SK-N-SH treated with all-trans-retinoic acid at 6 μM for 48 hours (cell line): ENCODE measurements around the gene PDGFRB.

Experiments used
- ATAC-seq: fragments of 200-7000 bp; cut with Tn5 transposase; 3 replicates; pipeline ENCODE4 v1.9.1; 2020; ENCODE audit warnings: mild to moderate bottlenecking, moderate library complexity
- BACH2 ChIP-seq: fragments of 250-450 bp; sonication (Bioruptor Pico); IDR thresholded peaks from 2 replicates; pipeline ENCODE4 v1.9.0; 2021; ENCODE audit warnings: mild to moderate bottlenecking, borderline replicate concordance
- CSDC2 ChIP-seq: fragments of 250-450 bp; sonication (Bioruptor Pico); IDR thresholded peaks from 2 replicates; pipeline ENCODE4 v1.5.0; 2020; ENCODE audit warnings: mild to moderate bottlenecking, moderate library complexity
- GLIS3 ChIP-seq: fragments of 250-450 bp; sonication (Bioruptor Pico); IDR thresholded peaks from 2 replicates; pipeline ENCODE4 v1.5.0; 2020; ENCODE audit warnings: mild to moderate bottlenecking, moderate library complexity
- PPARA ChIP-seq: fragments of 250-450 bp; sonication (Bioruptor Pico); IDR thresholded peaks from 2 replicates; pipeline ENCODE4 v1.5.0; 2020; ENCODE audit warnings: mild to moderate bottlenecking, borderline replicate concordance
- RARB ChIP-seq: fragments of 250-450 bp; sonication (Bioruptor Pico); IDR thresholded peaks from 2 replicates; pipeline ENCODE4 v1.8.0; 2021; ENCODE audit warnings: mild to moderate bottlenecking, moderate library complexity
- SNAI2 ChIP-seq: fragments of 250-450 bp; sonication (Bioruptor Pico); IDR thresholded peaks from 2 replicates; pipeline ENCODE4 v1.5.0; 2020; ENCODE audit warnings: mild to moderate bottlenecking, moderate library complexity
- TCF4 ChIP-seq: fragments of 250-450 bp; sonication (Bioruptor Pico); IDR thresholded peaks from 2 replicates; pipeline ENCODE4 v1.8.0; 2021; ENCODE audit warnings: mild to moderate bottlenecking, moderate library complexity, borderline replicate concordance
- TOX ChIP-seq: fragments of 250-450 bp; sonication (Bioruptor Pico); IDR thresholded peaks from 2 replicates; pipeline ENCODE4 v1.8.0; 2021; ENCODE audit warnings: mild to moderate bottlenecking, moderate library complexity, borderline replicate concordance
- ZC3H10 ChIP-seq: fragments of 250-450 bp; sonication (Bioruptor Pico); IDR thresholded peaks from 2 replicates; pipeline ENCODE4 v1.5.1; 2021; ENCODE audit warnings: mild to moderate bottlenecking, moderate library complexity
- ZFP3 ChIP-seq: fragments of 250-450 bp; sonication (Bioruptor Pico); IDR thresholded peaks from 2 replicates; pipeline ENCODE4 v1.5.0; 2020; ENCODE audit warnings: mild to moderate bottlenecking, moderate library complexity
- ZFP30 ChIP-seq: fragments of 450-650 bp; formaldehyde crosslinking; IDR thresholded peaks from 2 replicates; pipeline ENCODE4 v1.5.0; 2022; ENCODE audit warnings: mild to moderate bottlenecking, moderate library complexity
- ZNF565 ChIP-seq: fragments of 450-650 bp; formaldehyde crosslinking; conservative IDR thresholded peaks from 2 replicates; pipeline ENCODE4 v1.5.0; 2020; ENCODE audit warnings: low read depth, mild to moderate bottlenecking, moderate library complexity
- ZNF70 ChIP-seq: fragments of 450-650 bp; formaldehyde crosslinking; IDR thresholded peaks from 2 replicates; pipeline ENCODE4 v1.5.0; 2020; ENCODE audit warnings: mild to moderate bottlenecking, moderate library complexity
- ZNF8 ChIP-seq: fragments of 450-650 bp; formaldehyde crosslinking; IDR thresholded peaks from 2 replicates; pipeline ENCODE4 v1.5.0; 2020; ENCODE audit warnings: mild to moderate bottlenecking, moderate library complexity
- TF ChIP-seq, protein P1 (sequence below): fragments of 250-450 bp; sonication (Bioruptor Pico); IDR thresholded peaks from 2 replicates; pipeline ENCODE4 v1.5.1; 2021; ENCODE audit warnings: mild to moderate bottlenecking, moderate library complexity
- TF ChIP-seq, protein P2 (sequence below): fragments of 250-450 bp; sonication (Bioruptor Pico); IDR thresholded peaks from 2 replicates; pipeline ENCODE4 v1.5.1; 2020; ENCODE audit warnings: low read depth, mild to moderate bottlenecking, moderate library complexity
- TF ChIP-seq, protein P3 (sequence below): fragments of 250-450 bp; sonication (Bioruptor Pico); IDR thresholded peaks from 2 replicates; pipeline ENCODE4 v1.5.0; 2020; ENCODE audit warnings: mild to moderate bottlenecking, moderate library complexity
- TF ChIP-seq, protein P4 (sequence below): fragments of 250-450 bp; sonication (Bioruptor Pico); IDR thresholded peaks from 2 replicates; pipeline ENCODE4 v1.8.0; 2021; ENCODE audit warnings: low read depth, mild to moderate bottlenecking, moderate library complexity, borderline replicate concordance

PDGFRB gene

DNA sequence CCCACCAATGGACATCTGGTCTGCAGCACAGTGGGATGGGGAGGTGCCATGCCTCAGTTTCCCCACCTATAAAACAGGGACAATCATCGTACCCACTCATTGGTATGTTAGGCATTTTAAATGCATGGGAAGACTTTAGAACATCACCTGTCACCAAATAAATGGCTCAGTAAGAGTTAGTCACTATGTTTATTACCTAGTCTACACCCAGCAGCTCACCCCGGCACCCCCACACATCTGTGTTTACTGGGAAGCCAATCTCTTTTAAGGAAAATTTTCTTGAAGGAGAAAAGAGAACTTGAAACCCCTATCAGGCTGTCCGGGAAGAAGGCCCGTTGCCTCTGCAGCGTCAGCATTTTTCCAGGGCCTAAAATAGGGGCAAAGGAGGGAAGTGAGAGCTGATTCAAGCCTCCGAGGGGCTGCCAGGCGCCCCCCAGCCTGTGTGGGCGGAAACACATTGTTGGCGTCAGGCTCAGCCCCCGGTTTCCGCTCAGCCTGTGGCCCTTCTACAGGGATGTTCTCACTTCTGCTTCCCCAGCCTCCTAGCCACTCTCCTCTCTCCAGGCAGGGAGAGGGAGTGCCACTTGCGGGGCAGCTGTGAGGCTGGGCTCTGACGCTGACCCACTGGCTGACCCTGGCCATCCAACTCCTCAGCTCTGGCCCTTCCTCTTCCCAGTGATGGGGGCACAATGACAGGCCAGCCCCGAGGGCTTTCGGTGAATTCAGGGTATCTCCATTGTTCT lies 73.9 kb downstream of the PDGFRB start:
- ATAC-seq = no peak
- TF ChIP-seq RARB (CRISPR knock-in tag) (no peak), SNAI2 (no peak), TOX (CRISPR knock-in tag) (no peak), ZNF565 (CRISPR knock-in tag) (no peak)
- TF ChIP-seq, protein P1, sequence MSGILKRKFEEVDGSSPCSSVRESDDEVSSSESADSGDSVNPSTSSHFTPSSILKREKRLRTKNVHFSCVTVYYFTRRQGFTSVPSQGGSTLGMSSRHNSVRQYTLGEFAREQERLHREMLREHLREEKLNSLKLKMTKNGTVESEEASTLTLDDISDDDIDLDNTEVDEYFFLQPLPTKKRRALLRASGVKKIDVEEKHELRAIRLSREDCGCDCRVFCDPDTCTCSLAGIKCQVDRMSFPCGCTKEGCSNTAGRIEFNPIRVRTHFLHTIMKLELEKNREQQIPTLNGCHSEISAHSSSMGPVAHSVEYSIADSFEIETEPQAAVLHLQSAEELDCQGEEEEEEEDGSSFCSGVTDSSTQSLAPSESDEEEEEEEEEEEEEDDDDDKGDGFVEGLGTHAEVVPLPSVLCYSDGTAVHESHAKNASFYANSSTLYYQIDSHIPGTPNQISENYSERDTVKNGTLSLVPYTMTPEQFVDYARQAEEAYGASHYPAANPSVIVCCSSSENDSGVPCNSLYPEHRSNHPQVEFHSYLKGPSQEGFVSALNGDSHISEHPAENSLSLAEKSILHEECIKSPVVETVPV (CRISPR knock-in tag) = no peak
- TF ChIP-seq, protein P2, sequence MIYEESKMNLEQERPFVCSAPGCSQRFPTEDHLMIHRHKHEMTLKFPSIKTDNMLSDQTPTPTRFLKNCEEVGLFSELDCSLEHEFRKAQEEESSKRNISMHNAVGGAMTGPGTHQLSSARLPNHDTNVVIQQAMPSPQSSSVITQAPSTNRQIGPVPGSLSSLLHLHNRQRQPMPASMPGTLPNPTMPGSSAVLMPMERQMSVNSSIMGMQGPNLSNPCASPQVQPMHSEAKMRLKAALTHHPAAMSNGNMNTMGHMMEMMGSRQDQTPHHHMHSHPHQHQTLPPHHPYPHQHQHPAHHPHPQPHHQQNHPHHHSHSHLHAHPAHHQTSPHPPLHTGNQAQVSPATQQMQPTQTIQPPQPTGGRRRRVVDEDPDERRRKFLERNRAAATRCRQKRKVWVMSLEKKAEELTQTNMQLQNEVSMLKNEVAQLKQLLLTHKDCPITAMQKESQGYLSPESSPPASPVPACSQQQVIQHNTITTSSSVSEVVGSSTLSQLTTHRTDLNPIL (CRISPR knock-in tag) = no peak
- TF ChIP-seq, protein P3, sequence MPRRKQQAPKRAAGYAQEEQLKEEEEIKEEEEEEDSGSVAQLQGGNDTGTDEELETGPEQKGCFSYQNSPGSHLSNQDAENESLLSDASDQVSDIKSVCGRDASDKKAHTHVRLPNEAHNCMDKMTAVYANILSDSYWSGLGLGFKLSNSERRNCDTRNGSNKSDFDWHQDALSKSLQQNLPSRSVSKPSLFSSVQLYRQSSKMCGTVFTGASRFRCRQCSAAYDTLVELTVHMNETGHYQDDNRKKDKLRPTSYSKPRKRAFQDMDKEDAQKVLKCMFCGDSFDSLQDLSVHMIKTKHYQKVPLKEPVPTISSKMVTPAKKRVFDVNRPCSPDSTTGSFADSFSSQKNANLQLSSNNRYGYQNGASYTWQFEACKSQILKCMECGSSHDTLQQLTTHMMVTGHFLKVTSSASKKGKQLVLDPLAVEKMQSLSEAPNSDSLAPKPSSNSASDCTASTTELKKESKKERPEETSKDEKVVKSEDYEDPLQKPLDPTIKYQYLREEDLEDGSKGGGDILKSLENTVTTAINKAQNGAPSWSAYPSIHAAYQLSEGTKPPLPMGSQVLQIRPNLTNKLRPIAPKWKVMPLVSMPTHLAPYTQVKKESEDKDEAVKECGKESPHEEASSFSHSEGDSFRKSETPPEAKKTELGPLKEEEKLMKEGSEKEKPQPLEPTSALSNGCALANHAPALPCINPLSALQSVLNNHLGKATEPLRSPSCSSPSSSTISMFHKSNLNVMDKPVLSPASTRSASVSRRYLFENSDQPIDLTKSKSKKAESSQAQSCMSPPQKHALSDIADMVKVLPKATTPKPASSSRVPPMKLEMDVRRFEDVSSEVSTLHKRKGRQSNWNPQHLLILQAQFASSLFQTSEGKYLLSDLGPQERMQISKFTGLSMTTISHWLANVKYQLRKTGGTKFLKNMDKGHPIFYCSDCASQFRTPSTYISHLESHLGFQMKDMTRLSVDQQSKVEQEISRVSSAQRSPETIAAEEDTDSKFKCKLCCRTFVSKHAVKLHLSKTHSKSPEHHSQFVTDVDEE (CRISPR knock-in tag) = no peak

DNA sequence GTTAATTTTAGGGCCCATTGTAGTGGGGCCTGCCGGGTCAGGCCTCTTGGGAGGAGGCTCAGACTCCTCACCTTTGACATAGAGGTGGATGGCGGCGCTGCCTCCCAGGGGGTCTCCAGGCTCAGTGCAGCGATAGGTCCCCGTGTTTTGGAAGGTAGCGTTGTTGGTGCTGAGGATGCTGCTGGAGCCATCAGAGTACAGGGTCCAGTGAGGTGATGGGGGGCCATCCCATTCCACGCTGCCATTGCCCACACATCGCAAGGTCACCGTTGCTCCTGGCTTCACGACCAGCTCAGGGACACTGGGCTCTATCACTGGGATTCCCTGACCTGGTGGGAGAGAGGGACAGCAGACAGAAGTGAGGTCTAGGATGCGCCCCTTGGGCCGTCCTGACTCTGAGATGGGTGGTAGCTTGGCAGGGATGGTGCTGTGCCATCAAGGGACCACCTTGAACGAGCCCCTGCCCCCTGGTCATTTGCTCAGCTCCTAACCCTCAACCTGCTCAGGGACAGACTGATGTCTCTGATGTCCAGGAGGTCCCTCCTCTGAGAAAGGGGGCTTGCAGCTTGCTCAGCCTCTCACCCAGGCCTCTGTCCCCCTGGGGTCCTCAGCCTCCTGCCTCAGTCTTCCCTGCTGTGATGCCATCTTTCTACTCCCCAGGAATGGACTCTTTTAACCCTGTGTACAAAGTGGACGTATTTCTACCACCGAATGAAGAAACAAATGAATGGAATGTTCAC lies 74.8 kb downstream of the PDGFRB start:
- no peak for ATAC-seq
- TF ChIP-seq BACH2 (CRISPR knock-in tag) (no peak), ZNF565 (CRISPR knock-in tag) (no peak), ZNF8 (CRISPR knock-in tag) (no peak), RARB (CRISPR knock-in tag) (no peak), PPARA (CRISPR knock-in tag) (no peak), ZFP3 (CRISPR knock-in tag) (no peak), GLIS3 (no peak)
- TF ChIP-seq, protein P3 (CRISPR knock-in tag) = no peak
- TF ChIP-seq, protein P1 (CRISPR knock-in tag) = no peak
- TF ChIP-seq, protein P4, sequence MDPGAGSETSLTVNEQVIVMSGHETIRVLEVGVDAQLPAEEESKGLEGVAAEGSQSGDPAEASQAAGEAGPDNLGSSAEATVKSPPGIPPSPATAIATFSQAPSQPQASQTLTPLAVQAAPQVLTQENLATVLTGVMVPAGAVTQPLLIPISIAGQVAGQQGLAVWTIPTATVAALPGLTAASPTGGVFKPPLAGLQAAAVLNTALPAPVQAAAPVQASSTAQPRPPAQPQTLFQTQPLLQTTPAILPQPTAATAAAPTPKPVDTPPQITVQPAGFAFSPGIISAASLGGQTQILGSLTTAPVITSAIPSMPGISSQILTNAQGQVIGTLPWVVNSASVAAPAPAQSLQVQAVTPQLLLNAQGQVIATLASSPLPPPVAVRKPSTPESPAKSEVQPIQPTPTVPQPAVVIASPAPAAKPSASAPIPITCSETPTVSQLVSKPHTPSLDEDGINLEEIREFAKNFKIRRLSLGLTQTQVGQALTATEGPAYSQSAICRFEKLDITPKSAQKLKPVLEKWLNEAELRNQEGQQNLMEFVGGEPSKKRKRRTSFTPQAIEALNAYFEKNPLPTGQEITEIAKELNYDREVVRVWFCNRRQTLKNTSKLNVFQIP (CRISPR knock-in tag) = no peak

DNA sequence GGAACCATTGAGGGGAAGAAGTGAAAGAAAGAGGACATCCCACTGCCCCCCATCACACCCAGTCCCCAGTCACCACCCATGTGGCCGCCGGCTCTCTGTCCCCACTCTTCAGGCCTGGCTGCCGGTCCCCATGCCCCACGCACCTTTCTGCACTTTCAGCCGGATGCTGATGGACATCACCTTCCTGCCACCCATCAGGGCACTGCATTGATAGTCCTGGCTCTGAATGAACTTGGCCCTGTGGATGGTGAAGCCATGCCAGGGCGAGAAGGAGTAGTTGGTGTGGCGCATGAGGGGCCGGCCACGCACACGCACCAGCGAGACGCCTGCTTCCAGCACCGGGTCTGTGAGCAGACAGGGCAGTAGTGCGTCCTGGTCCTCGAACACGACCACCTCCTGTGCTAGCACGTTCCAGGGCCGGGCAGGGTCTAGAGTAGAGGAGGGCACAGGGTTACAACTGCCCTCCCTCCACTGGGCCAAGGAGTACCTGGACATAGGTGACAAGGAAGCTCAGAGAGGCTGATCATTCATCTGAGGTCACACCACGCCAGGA lies 75.7 kb downstream of the PDGFRB start:
- no peak for ATAC-seq
- no peak for TF ChIP-seq ZC3H10 (CRISPR knock-in tag)
- TF ChIP-seq GLIS3 = no peak
- no peak for TF ChIP-seq TOX (CRISPR knock-in tag)
- no peak for TF ChIP-seq TCF4 (CRISPR knock-in tag)
- TF ChIP-seq, protein P4 (CRISPR knock-in tag) = no peak
- TF ChIP-seq PPARA (CRISPR knock-in tag) = no peak
- no peak for TF ChIP-seq ZNF565 (CRISPR knock-in tag)
- TF ChIP-seq, protein P1 (CRISPR knock-in tag) = no peak
- no peak for TF ChIP-seq ZNF8 (CRISPR knock-in tag)
- no peak for TF ChIP-seq CSDC2
- no peak for TF ChIP-seq SNAI2
- TF ChIP-seq ZFP30 (CRISPR knock-in tag) = no peak
- no peak for TF ChIP-seq ZNF70 (CRISPR knock-in tag)
